ENCODE data around the gene IL23R.

GRCh38 chr1:67213948-67214347 lies 47.7 kb downstream of the IL23R start:
- TF ChIP-seq POLR2AphosphoS5 (IDR thresholded peaks at IDR 0.05; ENCODE audit: borderline replicate concordance, low read depth, low read length) (no peak), EZH2 (IDR thresholded peaks at IDR 0.05) (no peak), FOXP2 (optimal IDR thresholded peaks at IDR 0.05; ENCODE audit: control extremely low read depth, extremely low read length, insufficient read depth) (no peak)
